Adipocyte (in vitro differentiated cells): Measurements from ENCODE around the gene DSCAM.

Experiments used
- DNase-seq: peaks from one replicate; pipeline ENCODE4 v3.0.0-alpha.2; 2015; ENCODE audit warnings: low read depth
- H3K27me3 ChIP-seq: replicated peaks from 2 replicates; pipeline ENCODE4 v1.7.0; 2013; ENCODE audit warnings: mild to moderate bottlenecking, low read length, moderate library complexity; ENCODE audit not compliant: control insufficient read depth, insufficient read depth
- H3K36me3 ChIP-seq: 2 replicates; pipeline ENCODE4 v1.7.0; 2013; ENCODE audit warnings: low read length, mild to moderate bottlenecking, moderate library complexity; ENCODE audit not compliant: control insufficient read depth, insufficient read depth, severe bottlenecking
- H3K4me1 ChIP-seq: 2 replicates; pipeline ENCODE4 v1.7.0; 2013; ENCODE audit warnings: mild to moderate bottlenecking, low read length, moderate library complexity; ENCODE audit not compliant: control insufficient read depth, insufficient read depth
- H3K4me3 ChIP-seq: 2 replicates; pipeline ENCODE4 v1.7.0; 2013; ENCODE audit warnings: mild to moderate bottlenecking, low read length, moderate library complexity
- H3K9ac ChIP-seq: 2 replicates; pipeline ENCODE4 v1.7.0; 2013; ENCODE audit warnings: mild to moderate bottlenecking, low read length, moderate library complexity
- H3K9me3 ChIP-seq: 2 replicates; pipeline ENCODE4 v1.7.0; 2013; ENCODE audit warnings: mild to moderate bottlenecking, low read length, moderate library complexity; ENCODE audit not compliant: control insufficient read depth

The DSCAM gene

DNA sequence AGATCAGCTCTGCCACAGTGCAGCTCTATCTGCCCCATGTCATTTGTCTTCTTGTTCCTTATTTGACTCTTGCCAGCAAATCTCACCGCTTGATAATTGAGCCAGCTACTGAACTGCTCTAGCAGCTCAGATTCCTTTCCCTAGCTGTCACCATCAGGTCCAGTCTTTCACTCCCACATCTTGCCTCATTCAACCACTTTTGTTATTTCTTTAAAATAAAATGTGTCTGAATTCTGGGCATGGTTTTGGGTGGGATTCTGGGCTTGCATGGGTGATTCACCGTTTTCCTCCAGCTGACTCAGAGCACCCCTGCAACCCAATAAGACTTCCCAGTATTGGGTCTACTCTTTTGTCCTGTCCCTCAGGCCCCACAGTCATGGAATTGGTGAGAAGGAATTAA is 215.7 kb downstream of the DSCAM start:
- Histone ChIP-seq H3K4me3 (no peak overlapping the region), H3K36me3 (no peaks in the 10 kb centered on the region), H3K9me3 (no peaks in the 10 kb centered on the region), H3K9ac (no peak overlapping the region), H3K4me1 (no peaks in the 10 kb centered on the region), H3K27me3 (no peaks in the 10 kb centered on the region)
- peak; percentile 44 for DNase-seq

GRCh38 chr21:40625991-40626390 is 221.0 kb downstream of the DSCAM start:
- Histone ChIP-seq H3K9me3 (no peaks in the 10 kb centered on the region), H3K9ac (no peak overlapping the region), H3K36me3 (no peaks in the 10 kb centered on the region), H3K27me3 (no peaks in the 10 kb centered on the region), H3K4me3 (no peak overlapping the region), H3K4me1 (no peaks in the 10 kb centered on the region)
- DNase-seq, result peak; percentile 3

DNA sequence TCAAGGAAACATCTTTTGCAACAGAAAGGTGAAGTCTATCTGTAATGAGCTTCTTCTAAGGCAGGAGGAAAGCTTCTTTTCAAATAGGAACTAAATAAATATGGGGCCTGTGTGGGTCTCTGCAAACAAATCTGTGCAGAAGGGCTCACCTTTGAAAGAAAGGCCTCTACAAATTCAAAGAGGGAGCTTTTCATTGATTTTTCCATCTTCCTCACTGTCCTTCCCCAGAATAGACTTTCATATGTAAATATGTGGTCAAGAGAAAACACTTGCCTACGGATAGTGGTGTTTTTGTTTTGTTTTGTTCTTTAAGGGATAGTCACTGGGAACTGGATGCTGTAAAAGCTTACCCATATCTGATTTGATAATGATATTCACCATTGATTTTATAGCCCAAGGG is 223.4 kb downstream of the DSCAM start:
- Histone ChIP-seq H3K4me3 (no peak overlapping the region), H3K36me3 (no peaks in the 10 kb centered on the region), H3K4me1 (no peaks in the 10 kb centered on the region), H3K27me3 (no peaks in the 10 kb centered on the region), H3K9me3 (no peaks in the 10 kb centered on the region), H3K9ac (no peak overlapping the region)
- DNase-seq, result no peak

- Histone ChIP-seq H3K36me3 (no peaks in the 10 kb centered on the region), H3K9ac (no peak overlapping the region), H3K9me3 (no peaks in the 10 kb centered on the region), H3K4me3 (no peak overlapping the region), H3K27me3 (no peaks in the 10 kb centered on the region), H3K4me1 (no peaks in the 10 kb centered on the region)
- peak; percentile 4 for DNase-seq
These were observed 224.4 kb downstream of the DSCAM start for GRCh38 chr21:40622531-40622930.

DNA sequence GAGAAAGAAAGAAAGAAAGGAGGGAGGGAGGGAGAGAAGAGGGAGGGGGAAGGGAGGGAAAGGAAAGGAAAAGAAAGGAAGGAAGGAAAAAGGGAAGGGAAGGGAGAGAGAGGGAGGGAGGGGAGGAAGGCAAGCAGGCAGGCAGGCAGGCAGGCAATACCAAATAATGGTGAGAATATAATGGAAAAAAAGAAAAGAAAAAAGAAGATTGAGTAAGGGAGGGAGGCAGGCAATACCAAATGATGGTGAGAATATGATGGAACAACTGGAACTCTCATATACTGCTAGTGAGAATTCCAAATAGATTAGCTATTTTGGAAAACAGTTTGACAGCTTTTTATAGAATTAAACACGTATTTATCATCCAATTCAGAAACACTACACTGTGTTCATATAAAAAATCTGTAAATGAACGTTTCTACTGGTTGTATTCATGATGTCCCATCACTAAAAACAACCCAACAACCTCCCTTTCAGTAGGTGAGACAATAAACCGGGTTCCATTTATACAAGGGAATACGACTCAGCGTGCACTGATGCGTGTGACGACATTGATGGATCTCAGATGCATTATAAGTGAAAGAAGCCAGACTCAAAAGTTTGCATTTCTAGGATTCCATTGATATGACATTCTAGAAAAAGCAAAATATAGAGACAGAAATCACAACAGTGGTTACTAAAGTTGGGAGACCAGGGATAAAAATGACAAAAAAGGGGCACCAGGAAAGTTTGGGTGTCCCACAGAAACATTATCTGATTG is 226.4 kb downstream of the DSCAM start:
- no peak overlapping the region for H3K9ac ChIP-seq
- H3K27me3 ChIP-seq, result no peaks in the 10 kb centered on the region
- H3K4me3 ChIP-seq, result no peak overlapping the region
- DNase-seq, result peak; percentile 39
- no peaks in the 10 kb centered on the region for H3K9me3 ChIP-seq
- no peaks in the 10 kb centered on the region for H3K36me3 ChIP-seq
- H3K4me1 ChIP-seq, result no peaks in the 10 kb centered on the region

- H3K36me3 ChIP-seq, result no peaks in the 10 kb centered on the region
- no peaks in the 10 kb centered on the region for H3K27me3 ChIP-seq
- no peak overlapping the region for H3K4me3 ChIP-seq
- H3K9me3 ChIP-seq, result no peaks in the 10 kb centered on the region
- no peak overlapping the region for H3K9ac ChIP-seq
- no peak for DNase-seq
- no peaks in the 10 kb centered on the region for H3K4me1 ChIP-seq
These were observed 228.6 kb downstream of the DSCAM start for GRCh38 chr21:40618191-40618973.

- peak; percentile 42 for DNase-seq
- no peaks in the 10 kb centered on the region for H3K36me3 ChIP-seq
- H3K9me3 ChIP-seq, result peaks cover 4% of the 10 kb centered on the region
- no peak overlapping the region for H3K4me3 ChIP-seq
- no peaks in the 10 kb centered on the region for H3K4me1 ChIP-seq
- H3K27me3 ChIP-seq, result no peaks in the 10 kb centered on the region
- H3K9ac ChIP-seq, result no peak overlapping the region
These were observed 230.6 kb downstream of the DSCAM start for GRCh38 chr21:40616377-40616704.

GRCh38 chr21:40615505-40616376 is 231.2 kb downstream of the DSCAM start:
- no peaks in the 10 kb centered on the region for H3K27me3 ChIP-seq
- peak; percentile 40 for DNase-seq
- no peak overlapping the region for H3K4me3 ChIP-seq
- no peaks in the 10 kb centered on the region for H3K4me1 ChIP-seq
- no peak overlapping the region for H3K9ac ChIP-seq
- no peaks in the 10 kb centered on the region for H3K36me3 ChIP-seq
- H3K9me3 ChIP-seq, result peaks cover 4% of the 10 kb centered on the region

GRCh38 chr21:40613546-40614030 is 233.4 kb downstream of the DSCAM start:
- Histone ChIP-seq H3K9me3 (peaks cover 4% of the 10 kb centered on the region), H3K4me3 (no peak overlapping the region), H3K4me1 (no peaks in the 10 kb centered on the region), H3K9ac (no peak overlapping the region), H3K36me3 (no peaks in the 10 kb centered on the region), H3K27me3 (no peaks in the 10 kb centered on the region)
- no peak for DNase-seq

DNA sequence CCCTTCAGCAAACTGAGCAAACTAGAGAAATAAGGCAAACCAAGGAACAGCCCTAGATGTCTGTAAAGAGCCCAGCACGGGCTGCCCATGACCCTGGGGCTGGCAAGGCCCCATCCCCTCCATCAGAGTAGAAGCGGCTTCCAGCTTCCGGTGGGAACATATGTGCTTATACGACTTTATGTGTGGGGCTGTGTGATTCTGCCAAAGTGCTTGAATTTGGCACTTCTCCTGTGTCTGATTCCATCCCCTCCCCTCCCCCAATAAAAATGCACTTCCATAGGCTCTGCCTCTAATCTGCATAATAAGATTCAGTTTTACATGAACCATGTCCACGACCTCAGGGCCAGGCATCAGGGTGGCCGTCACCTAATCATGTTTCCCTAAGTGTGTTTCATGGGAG is 236.6 kb downstream of the DSCAM start:
- Histone ChIP-seq H3K36me3 (no peaks in the 10 kb centered on the region), H3K4me1 (no peaks in the 10 kb centered on the region), H3K27me3 (no peaks in the 10 kb centered on the region), H3K4me3 (no peak overlapping the region), H3K9ac (no peak overlapping the region), H3K9me3 (peaks cover 4% of the 10 kb centered on the region)
- no peak for DNase-seq

- Histone ChIP-seq H3K9ac (no peak overlapping the region), H3K4me1 (no peaks in the 10 kb centered on the region), H3K9me3 (peaks cover 11% of the 10 kb centered on the region), H3K4me3 (no peak overlapping the region), H3K27me3 (no peaks in the 10 kb centered on the region), H3K36me3 (no peaks in the 10 kb centered on the region)
- DNase-seq, result no peak
These were observed 240.6 kb downstream of the DSCAM start for GRCh38 chr21:40606341-40606740.
